ENCODE measurements around the gene C16orf87.

The C16orf87 gene

GRCh38 chr16:46775214-46775613 lies 55.8 kb downstream of the C16orf87 start:
- Histone ChIP-seq H3K27ac (ENCODE audit: low read depth, low read length) (no peak overlapping the region), H4K12ac (ENCODE audit: low read depth, low read length) (no peak overlapping the region), H2BK5ac (ENCODE audit: low read depth, low read length, poor library complexity) (no peak overlapping the region), H2BK12ac (ENCODE audit: low read length) (no peak overlapping the region), H3K4me1 (ENCODE audit: control insufficient read depth in 1 of 2, insufficient read depth in 2 of 2, low read length in 2 of 2) (no peaks in the 10 kb centered on the region), H3K14ac (ENCODE audit: low read length) (no peak overlapping the region), H3K9ac (ENCODE audit: low read length) (no peak overlapping the region), H2BK120ac (ENCODE audit: insufficient read depth, low read length, poor library complexity) (no peak overlapping the region), H3K9me3 (ENCODE audit: insufficient read depth, low read depth, low read length) (peaks cover 7% of the 10 kb centered on the region), H2AFZ (ENCODE audit: insufficient read depth, low read length, poor library complexity) (no peak overlapping the region), H3K36me3 (ENCODE audit: control insufficient read depth in 1 of 2, insufficient read depth in 2 of 2, low read length in 2 of 2) (no peaks in the 10 kb centered on the region), H4K8ac (ENCODE audit: low read depth, low read length) (no peak overlapping the region), H3K79me2 (ENCODE audit: control insufficient read depth, insufficient read depth, low read length, poor library complexity) (no peaks in the 10 kb centered on the region), H3K27me3 (ENCODE audit: insufficient read depth, low read length) (no peaks in the 10 kb centered on the region), H3K4me3 (ENCODE audit: low read depth, low read length) (no peak overlapping the region), H3K18ac (ENCODE audit: low read length) (no peak overlapping the region), H3K79me1 (ENCODE audit: low read length) (no peaks in the 10 kb centered on the region), H4K91ac (ENCODE audit: low read depth, low read length) (no peak overlapping the region), H3K23ac (ENCODE audit: low read length) (no peak overlapping the region), H3K4me2 (ENCODE audit: low read length) (no peak overlapping the region), H3K4ac (ENCODE audit: low read depth, low read length) (no peak overlapping the region), H2AK5ac (ENCODE audit: low read length) (no peak overlapping the region)
- no peak for DNase-seq
- 100% methylated on average over 1 of the region's 4 CpGs for WGBS (ENCODE audit: extremely low coverage, insufficient coverage, insufficient read length)

DNA sequence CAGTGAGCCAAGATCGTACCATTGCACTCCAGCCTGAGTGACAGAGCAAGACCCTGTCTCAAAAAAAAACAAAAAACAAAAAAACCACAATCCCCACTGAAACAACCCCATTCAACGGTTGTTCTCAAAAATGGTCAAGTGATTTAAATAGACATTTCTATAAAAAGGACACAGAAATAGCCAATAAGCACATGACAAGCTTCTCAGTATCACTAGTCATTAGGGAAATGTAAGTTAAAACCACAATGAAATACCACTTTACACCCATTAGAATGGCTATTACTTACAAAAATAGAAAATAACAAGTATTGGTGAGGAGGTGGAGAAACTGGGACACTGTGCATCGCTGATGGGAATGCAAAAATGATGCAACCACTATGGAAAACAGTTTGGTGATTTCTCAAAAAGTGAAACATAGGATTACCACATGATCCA lies 56.2 kb downstream of the C16orf87 start:
- no peaks in the 10 kb centered on the region for H3K79me1 ChIP-seq (ENCODE audit: low read length)
- H3K4me3 ChIP-seq (ENCODE audit: low read depth, low read length): no peak overlapping the region
- no peak overlapping the region for H3K9ac ChIP-seq (ENCODE audit: low read length)
- no peak overlapping the region for H3K4me2 ChIP-seq (ENCODE audit: low read length)
- H3K9me3 ChIP-seq (ENCODE audit: insufficient read depth, low read depth, low read length): peaks cover 7% of the 10 kb centered on the region
- H3K27me3 ChIP-seq (ENCODE audit: insufficient read depth, low read length): no peaks in the 10 kb centered on the region
- H3K27ac ChIP-seq (ENCODE audit: low read depth, low read length): no peak overlapping the region
- H3K4ac ChIP-seq (ENCODE audit: low read depth, low read length): no peak overlapping the region
- H4K12ac ChIP-seq (ENCODE audit: low read depth, low read length): no peak overlapping the region
- H2BK5ac ChIP-seq (ENCODE audit: low read depth, low read length, poor library complexity): no peak overlapping the region
- no peak overlapping the region for H4K91ac ChIP-seq (ENCODE audit: low read depth, low read length)
- H2AFZ ChIP-seq (ENCODE audit: insufficient read depth, low read length, poor library complexity): no peak overlapping the region
- H3K79me2 ChIP-seq (ENCODE audit: control insufficient read depth, insufficient read depth, low read length, poor library complexity): no peaks in the 10 kb centered on the region
- H3K23ac ChIP-seq (ENCODE audit: low read length): no peak overlapping the region
- no peak overlapping the region for H4K8ac ChIP-seq (ENCODE audit: low read depth, low read length)
- no peak overlapping the region for H3K18ac ChIP-seq (ENCODE audit: low read length)
- H2BK12ac ChIP-seq (ENCODE audit: low read length): no peak overlapping the region
- no peak for DNase-seq
- no peaks in the 10 kb centered on the region for H3K36me3 ChIP-seq (ENCODE audit: control insufficient read depth in 1 of 2, insufficient read depth in 2 of 2, low read length in 2 of 2)
- no peak overlapping the region for H2BK120ac ChIP-seq (ENCODE audit: insufficient read depth, low read length, poor library complexity)
- H3K14ac ChIP-seq (ENCODE audit: low read length): no peak overlapping the region
- no peaks in the 10 kb centered on the region for H3K4me1 ChIP-seq (ENCODE audit: control insufficient read depth in 1 of 2, insufficient read depth in 2 of 2, low read length in 2 of 2)
- H2AK5ac ChIP-seq (ENCODE audit: low read length): no peak overlapping the region
- no CpG with 5 or more reads among the region's 3 CpGs for WGBS (ENCODE audit: extremely low coverage, insufficient coverage, insufficient read length)

DNA sequence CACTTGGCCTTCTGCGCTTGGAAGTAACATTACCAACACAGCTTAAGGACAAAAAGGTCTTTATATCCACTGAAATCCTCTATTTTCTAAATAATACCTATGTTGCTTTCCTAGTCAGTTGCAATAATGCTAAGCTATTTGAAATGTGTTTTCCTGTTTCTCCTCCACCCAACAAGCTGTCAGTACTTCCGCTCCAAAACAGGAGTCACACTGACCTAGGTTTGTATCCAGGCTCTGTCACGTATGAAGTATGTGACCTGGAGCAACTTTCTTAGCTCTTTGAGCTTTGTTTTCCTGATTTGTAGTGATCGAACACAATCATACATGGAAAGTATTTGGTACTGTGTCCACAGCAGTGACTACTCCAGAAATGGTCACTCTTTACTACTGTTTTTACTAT lies 58.5 kb downstream of the C16orf87 start:
- no CpG with 5 or more reads among the region's 4 CpGs for WGBS (ENCODE audit: extremely low coverage, insufficient coverage, insufficient read length)
- no peaks in the 10 kb centered on the region for H3K27me3 ChIP-seq (ENCODE audit: insufficient read depth, low read length)
- no peak overlapping the region for H3K18ac ChIP-seq (ENCODE audit: low read length)
- H3K27ac ChIP-seq (ENCODE audit: low read depth, low read length): no peak overlapping the region
- H4K8ac ChIP-seq (ENCODE audit: low read depth, low read length): no peak overlapping the region
- no peak overlapping the region for H3K23ac ChIP-seq (ENCODE audit: low read length)
- no peaks in the 10 kb centered on the region for H3K79me2 ChIP-seq (ENCODE audit: control insufficient read depth, insufficient read depth, low read length, poor library complexity)
- no peak overlapping the region for H2BK5ac ChIP-seq (ENCODE audit: low read depth, low read length, poor library complexity)
- no peak overlapping the region for H2BK12ac ChIP-seq (ENCODE audit: low read length)
- H3K36me3 ChIP-seq (ENCODE audit: control insufficient read depth in 1 of 2, insufficient read depth in 2 of 2, low read length in 2 of 2): no peaks in the 10 kb centered on the region
- no peak overlapping the region for H3K4ac ChIP-seq (ENCODE audit: low read depth, low read length)
- H3K9me3 ChIP-seq (ENCODE audit: insufficient read depth, low read depth, low read length): peaks cover 1% of the 10 kb centered on the region
- H3K4me3 ChIP-seq (ENCODE audit: low read depth, low read length): no peak overlapping the region
- H2AFZ ChIP-seq (ENCODE audit: insufficient read depth, low read length, poor library complexity): no peak overlapping the region
- H2AK5ac ChIP-seq (ENCODE audit: low read length): no peak overlapping the region
- H4K91ac ChIP-seq (ENCODE audit: low read depth, low read length): no peak overlapping the region
- H3K14ac ChIP-seq (ENCODE audit: low read length): no peak overlapping the region
- no peak overlapping the region for H4K12ac ChIP-seq (ENCODE audit: low read depth, low read length)
- no peak overlapping the region for H3K9ac ChIP-seq (ENCODE audit: low read length)
- no peaks in the 10 kb centered on the region for H3K4me1 ChIP-seq (ENCODE audit: control insufficient read depth in 1 of 2, insufficient read depth in 2 of 2, low read length in 2 of 2)
- no peaks in the 10 kb centered on the region for H3K79me1 ChIP-seq (ENCODE audit: low read length)
- H3K4me2 ChIP-seq (ENCODE audit: low read length): no peak overlapping the region
- no peak overlapping the region for H2BK120ac ChIP-seq (ENCODE audit: insufficient read depth, low read length, poor library complexity)
- no peak for DNase-seq

DNA sequence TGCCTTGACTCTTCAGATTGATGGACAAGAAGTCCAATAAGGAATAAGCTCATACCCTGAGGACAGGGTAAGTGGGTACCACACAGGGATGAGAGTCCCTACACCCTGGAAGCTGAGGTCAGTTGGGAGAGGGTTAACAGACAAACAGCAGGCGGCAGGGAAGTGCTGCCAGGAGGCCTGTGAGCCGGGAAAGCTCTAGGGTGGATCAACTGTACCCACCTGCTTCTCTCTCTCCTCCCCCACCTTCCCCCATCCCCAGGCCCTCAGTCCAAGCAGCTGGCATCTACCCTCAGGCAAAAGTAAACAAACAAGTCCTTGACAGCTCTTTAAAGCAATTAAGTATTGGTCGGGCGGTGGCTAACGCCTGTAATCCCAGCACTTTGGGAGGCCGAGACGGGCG lies 62.2 kb downstream of the C16orf87 start:
- Histone ChIP-seq H3K14ac (ENCODE audit: low read length) (no peak overlapping the region), H3K27ac (ENCODE audit: low read depth, low read length) (no peak overlapping the region), H3K4me2 (ENCODE audit: low read length) (no peak overlapping the region), H2AFZ (ENCODE audit: insufficient read depth, low read length, poor library complexity) (no peak overlapping the region), H4K12ac (ENCODE audit: low read depth, low read length) (no peak overlapping the region), H2BK12ac (ENCODE audit: low read length) (peak overlapping the region; percentile 11), H2BK5ac (ENCODE audit: low read depth, low read length, poor library complexity) (no peak overlapping the region), H3K9ac (ENCODE audit: low read length) (no peak overlapping the region), H3K79me2 (ENCODE audit: control insufficient read depth, insufficient read depth, low read length, poor library complexity) (no peaks in the 10 kb centered on the region), H3K27me3 (ENCODE audit: insufficient read depth, low read length) (no peaks in the 10 kb centered on the region), H3K79me1 (ENCODE audit: low read length) (no peaks in the 10 kb centered on the region), H4K8ac (ENCODE audit: low read depth, low read length) (no peak overlapping the region), H4K91ac (ENCODE audit: low read depth, low read length) (no peak overlapping the region), H3K23ac (ENCODE audit: low read length) (no peak overlapping the region), H3K36me3 (ENCODE audit: control insufficient read depth in 1 of 2, insufficient read depth in 2 of 2, low read length in 2 of 2) (no peaks in the 10 kb centered on the region), H3K4ac (ENCODE audit: low read depth, low read length) (no peak overlapping the region), H2BK120ac (ENCODE audit: insufficient read depth, low read length, poor library complexity) (no peak overlapping the region), H3K9me3 (ENCODE audit: insufficient read depth, low read depth, low read length) (peaks cover 1% of the 10 kb centered on the region), H3K4me3 (ENCODE audit: low read depth, low read length) (no peak overlapping the region), H2AK5ac (ENCODE audit: low read length) (no peak overlapping the region), H3K4me1 (ENCODE audit: control insufficient read depth in 1 of 2, insufficient read depth in 2 of 2, low read length in 2 of 2) (no peaks in the 10 kb centered on the region), H3K18ac (ENCODE audit: low read length) (no peak overlapping the region)
- no peak for DNase-seq
- WGBS (ENCODE audit: extremely low coverage, insufficient coverage, insufficient read length): no CpG with 5 or more reads among the region's 8 CpGs
